MCF 10A (cell line): ENCODE measurements around the gene SMC1B. TPM values are rescaled to one million over a fixed set of nuclear protein-coding genes. Genes with fewer than 3 reads are reported as not detected.

ENCODE experiments used
- BruUV-seq: library from RNA; stranded (reverse); fragments of 400-500 nt; replicated peaks from 2 replicates; lab custom pipeline; 2021; lab: Mats Ljungman, UMichigan
- CTCF ChIA-PET: fragments of 300-600 bp; sonication (Branson Sonifier 250); formaldehyde crosslinking; extraction: SDS; loops from one replicate; lab custom pipeline; 2021; ENCODE audit warnings: antibody characterized with exemption, inconsistent platforms; lab: Yijun Ruan, JAX
- POLR2A ChIA-PET: fragments of 300-600, 350-650 bp; sonication (Branson Sonifier 250); formaldehyde crosslinking; extraction: SDS; loops from one replicate; lab custom pipeline; 2020; ENCODE audit warnings: antibody characterized with exemption, inconsistent platforms; lab: Yijun Ruan, JAX
- DNase-seq: peaks from one replicate; pipeline ENCODE4 v3.0.0-alpha.2; 2018; ENCODE audit not compliant: unreplicated experiment
- H3K27ac Mint-ChIP-seq: one replicate; pipeline ENCODE4 v1.8.0; 2022; ENCODE audit warnings: mild to moderate bottlenecking, low read depth, mixed read lengths; ENCODE audit not compliant: unreplicated experiment
- H3K27me3 Mint-ChIP-seq: one replicate; pipeline ENCODE4 v1.8.0; 2022; ENCODE audit warnings: mixed read lengths; ENCODE audit not compliant: insufficient read depth, unreplicated experiment
- H3K36me3 Mint-ChIP-seq: one replicate; pipeline ENCODE4 v1.8.0; 2022; ENCODE audit warnings: mild to moderate bottlenecking, moderate library complexity, mixed read lengths; ENCODE audit not compliant: insufficient read depth, unreplicated experiment
- H3K4me1 Mint-ChIP-seq: one replicate; pipeline ENCODE4 v1.8.0; 2022; ENCODE audit warnings: mixed read lengths; ENCODE audit not compliant: insufficient read depth, unreplicated experiment
- H3K4me3 Mint-ChIP-seq: one replicate; pipeline ENCODE4 v1.8.0; 2022; ENCODE audit warnings: mild to moderate bottlenecking, moderate library complexity, mixed read lengths; ENCODE audit not compliant: unreplicated experiment
- H3K9me3 Mint-ChIP-seq: one replicate; pipeline ENCODE4 v1.8.0; 2022; ENCODE audit warnings: mixed read lengths; ENCODE audit not compliant: unreplicated experiment
- intact Hi-C: fragments of 100-400 bp; cut with micrococcal nuclease; formaldehyde crosslinking; loops from 2 replicates; pipeline ENCODE4 v1.14.1; 2022
- total RNA-seq: library from RNA; stranded (reverse); gene quantifications from 2 replicates; pipeline ENCODE4 v1.2.3, GENCODE V29; 2022
- TF ChIP-seq, protein P1 (sequence below): fragments of 200-600 bp; IDR thresholded peaks from one replicate; pipeline ENCODE4 v1.8.0; 2022; ENCODE audit warnings: antibody characterized with exemption, mild to moderate bottlenecking; ENCODE audit not compliant: unreplicated experiment

Gene SMC1B
- total RNA-seq, 1 experiment from 2014 or later, result not detected

DNA sequence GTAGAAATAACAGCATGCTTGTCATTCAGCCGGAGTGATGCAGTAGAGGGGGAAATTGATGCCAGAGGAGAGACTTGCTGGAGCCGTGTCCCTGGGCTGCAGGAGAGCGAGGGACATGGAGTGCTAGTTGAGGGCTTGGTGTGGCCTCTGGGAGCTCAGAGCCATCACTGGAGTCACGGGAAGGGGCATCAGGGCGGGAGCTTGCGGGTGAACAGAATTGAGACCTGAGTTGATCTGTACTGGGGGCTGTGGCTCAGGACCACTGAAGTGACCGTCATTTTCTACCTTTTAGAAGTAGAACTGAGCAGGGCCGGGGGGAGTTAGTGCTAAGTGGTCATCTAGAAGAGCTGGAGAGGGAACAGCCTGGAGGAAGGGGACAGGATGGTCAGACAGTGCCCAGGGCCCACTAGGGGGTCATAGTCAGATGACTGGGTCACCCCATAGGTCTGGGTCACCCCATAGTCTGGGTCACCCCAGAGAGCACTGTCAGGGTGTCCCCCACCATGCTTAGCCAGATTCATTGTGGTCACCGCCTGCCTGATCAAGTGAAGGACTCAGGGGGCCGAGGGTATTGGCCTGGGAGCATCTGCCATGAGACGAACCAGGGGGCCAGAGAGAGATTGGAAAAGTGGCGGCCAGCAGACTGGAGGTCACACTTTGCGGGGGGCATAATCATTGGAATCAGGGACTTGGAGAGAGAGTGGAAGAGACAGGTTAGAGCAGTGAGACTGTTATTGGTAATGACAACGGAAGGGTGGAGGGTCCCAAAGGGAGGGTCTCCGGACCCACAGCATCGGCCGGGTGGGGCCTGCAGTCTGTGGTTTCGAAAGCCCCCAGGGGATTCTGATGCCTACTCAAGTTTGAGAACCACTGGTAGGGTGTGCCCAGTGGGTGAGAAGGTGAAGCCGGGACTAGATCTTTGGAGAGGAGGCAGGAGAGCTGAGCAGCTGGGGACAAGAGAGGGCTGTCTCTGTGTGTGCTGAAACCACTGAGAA is 15.3 kb upstream of the SMC1B start:
- Mint-ChIP-seq H3K4me1 (no peaks in the 10 kb centered on the region), H3K27me3 (peaks cover 15% of the 10 kb centered on the region), H3K4me3 (no peak overlapping the region), H3K27ac (no peak overlapping the region), H3K36me3 (no peaks in the 10 kb centered on the region), H3K9me3 (peaks cover 11% of the 10 kb centered on the region)
- TF ChIP-seq, protein P1, sequence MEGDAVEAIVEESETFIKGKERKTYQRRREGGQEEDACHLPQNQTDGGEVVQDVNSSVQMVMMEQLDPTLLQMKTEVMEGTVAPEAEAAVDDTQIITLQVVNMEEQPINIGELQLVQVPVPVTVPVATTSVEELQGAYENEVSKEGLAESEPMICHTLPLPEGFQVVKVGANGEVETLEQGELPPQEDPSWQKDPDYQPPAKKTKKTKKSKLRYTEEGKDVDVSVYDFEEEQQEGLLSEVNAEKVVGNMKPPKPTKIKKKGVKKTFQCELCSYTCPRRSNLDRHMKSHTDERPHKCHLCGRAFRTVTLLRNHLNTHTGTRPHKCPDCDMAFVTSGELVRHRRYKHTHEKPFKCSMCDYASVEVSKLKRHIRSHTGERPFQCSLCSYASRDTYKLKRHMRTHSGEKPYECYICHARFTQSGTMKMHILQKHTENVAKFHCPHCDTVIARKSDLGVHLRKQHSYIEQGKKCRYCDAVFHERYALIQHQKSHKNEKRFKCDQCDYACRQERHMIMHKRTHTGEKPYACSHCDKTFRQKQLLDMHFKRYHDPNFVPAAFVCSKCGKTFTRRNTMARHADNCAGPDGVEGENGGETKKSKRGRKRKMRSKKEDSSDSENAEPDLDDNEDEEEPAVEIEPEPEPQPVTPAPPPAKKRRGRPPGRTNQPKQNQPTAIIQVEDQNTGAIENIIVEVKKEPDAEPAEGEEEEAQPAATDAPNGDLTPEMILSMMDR, result no peak
- no peak for DNase-seq
- no TSS peak for BruUV-seq
- POLR2A ChIA-PET, result no interaction called here
- CTCF ChIA-PET, result interaction anchor here (0.5 to 1.2 kb wide), 5 partner anchors 49 to 884 kb away, joined by 3 to 4 read pairs (median 3); no protein-coding TSS in a partner anchor
- intact Hi-C loops, result no loop called here

DNA sequence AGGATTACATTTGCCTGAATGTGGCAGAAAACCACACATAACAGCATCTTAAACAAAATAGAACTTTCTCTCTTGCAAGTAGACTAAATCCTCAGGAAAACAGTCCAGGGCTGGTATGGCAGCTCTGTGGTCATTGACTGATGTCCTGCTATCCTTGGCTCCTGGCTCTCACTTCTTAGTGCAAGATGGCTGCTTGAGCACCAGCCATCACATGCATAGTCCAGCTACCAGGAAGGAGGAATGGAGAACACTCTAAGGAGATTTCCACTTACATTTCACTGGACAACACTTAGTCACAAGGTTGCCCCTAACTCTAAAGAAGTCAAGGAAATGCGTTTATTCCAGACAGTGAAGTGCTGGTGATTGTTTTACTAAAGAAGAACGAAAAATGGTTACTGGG is 13.7 kb upstream of the SMC1B start:
- peaks cover 15% of the 10 kb centered on the region for H3K27me3 Mint-ChIP-seq
- ChIA-PET POLR2A (no interaction called here), CTCF (interaction anchor here (0.6 kb wide), 1 partner anchor 22 kb away, joined by 3 read pairs; no protein-coding TSS in a partner anchor)
- intact Hi-C loops, result no loop called here
- H3K36me3 Mint-ChIP-seq, result no peaks in the 10 kb centered on the region
- no peak overlapping the region for H3K27ac Mint-ChIP-seq
- DNase-seq, result no peak
- H3K9me3 Mint-ChIP-seq, result peaks cover 11% of the 10 kb centered on the region
- H3K4me1 Mint-ChIP-seq, result no peaks in the 10 kb centered on the region
- TF ChIP-seq, protein P1, result no peak
- BruUV-seq, result no TSS peak
- no peak overlapping the region for H3K4me3 Mint-ChIP-seq

DNA sequence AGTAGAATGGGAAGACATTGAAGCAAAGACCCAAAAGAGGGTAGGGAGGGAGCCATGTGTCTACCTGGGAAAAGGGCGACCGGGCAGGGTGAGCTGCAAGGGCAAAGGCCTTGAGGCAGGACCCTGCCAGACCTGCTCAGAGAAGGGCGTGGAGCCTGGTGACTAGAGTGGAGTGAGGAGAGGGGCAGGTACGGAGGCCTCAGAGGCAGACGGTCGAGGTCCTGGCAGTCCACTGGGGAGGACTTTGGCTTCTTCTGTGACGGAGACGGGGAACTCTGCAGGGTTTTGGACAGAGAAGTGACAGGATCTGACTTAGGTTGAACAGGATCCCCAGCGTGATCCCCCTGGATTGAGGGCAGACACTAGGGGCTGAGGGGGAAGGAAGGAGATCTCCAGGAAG is 13.0 kb upstream of the SMC1B start:
- TF ChIP-seq, protein P1, result no peak
- peaks cover 11% of the 10 kb centered on the region for H3K9me3 Mint-ChIP-seq
- DNase-seq, result no peak
- H3K27me3 Mint-ChIP-seq, result peaks cover 15% of the 10 kb centered on the region
- no TSS peak for BruUV-seq
- ChIA-PET CTCF (no interaction called here), POLR2A (no interaction called here)
- H3K36me3 Mint-ChIP-seq, result no peaks in the 10 kb centered on the region
- H3K27ac Mint-ChIP-seq, result no peak overlapping the region
- intact Hi-C loops, result no loop called here
- no peak overlapping the region for H3K4me3 Mint-ChIP-seq
- no peaks in the 10 kb centered on the region for H3K4me1 Mint-ChIP-seq

DNA sequence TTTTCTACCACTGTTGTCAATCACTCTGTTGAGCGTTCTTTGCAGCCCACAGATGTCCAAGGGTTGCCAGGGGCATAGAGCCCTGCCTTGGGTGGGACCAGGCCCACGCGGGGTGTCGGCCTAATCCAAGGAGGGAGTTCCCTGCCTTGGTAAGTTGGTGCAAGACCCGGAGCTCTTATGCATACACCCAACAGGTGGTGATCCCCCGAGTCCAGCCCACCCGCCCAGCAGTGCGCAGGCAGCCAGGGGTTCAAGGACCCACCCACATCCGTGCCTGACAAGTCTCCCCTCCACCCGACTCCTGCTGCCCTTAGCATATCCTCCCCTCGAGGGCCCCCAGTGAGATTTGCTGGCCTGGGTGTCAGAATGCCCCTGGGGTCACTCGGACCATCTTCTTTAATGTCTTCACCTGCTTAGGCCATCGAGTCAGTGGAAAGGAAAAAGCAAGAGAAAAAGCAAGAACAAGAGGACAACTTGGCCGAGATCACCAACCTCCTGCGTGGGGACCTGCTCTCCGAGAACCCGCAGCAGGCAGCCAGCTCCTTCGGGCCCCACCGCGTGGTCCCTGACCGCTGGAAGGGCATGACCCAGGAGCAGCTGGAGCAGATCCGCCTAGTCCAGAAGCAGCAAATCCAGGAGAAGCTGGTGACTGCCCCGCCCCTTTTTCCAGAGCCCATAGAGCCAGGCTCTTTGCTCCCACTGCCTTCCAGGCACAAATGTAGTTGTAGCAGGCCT is 12.3 kb upstream of the SMC1B start:
- POLR2A ChIA-PET, result no interaction called here

More for the DNA sequence above, 12.3 kb upstream of the SMC1B start:
- CTCF ChIA-PET, result interaction anchor here (0.7 kb wide), 1 partner anchor 14 kb away, joined by 3 read pairs; no protein-coding TSS in a partner anchor
- no TSS peak for BruUV-seq
- peaks cover 11% of the 10 kb centered on the region for H3K9me3 Mint-ChIP-seq
- no peak overlapping the region for H3K4me3 Mint-ChIP-seq
- DNase-seq, result no peak
- H3K4me1 Mint-ChIP-seq, result no peaks in the 10 kb centered on the region
- intact Hi-C loops, result no loop called here
- TF ChIP-seq, protein P1, result no peak
- peaks cover 15% of the 10 kb centered on the region for H3K27me3 Mint-ChIP-seq
- H3K36me3 Mint-ChIP-seq, result no peaks in the 10 kb centered on the region
- no peak overlapping the region for H3K27ac Mint-ChIP-seq
